DOHH2 (cell line): Measurements from ENCODE around the gene RHOU.

Experiments
- H3F3A ChIP-seq: fragments of 200-600 bp; sonication (generic), shearing (Covaris generic); 2 replicates; pipeline ENCODE4 v1.6.0; 2016; ENCODE audit warnings: antibody characterized with exemption, mild to moderate bottlenecking; ENCODE audit not compliant: control insufficient read depth, insufficient read depth
- H3K27ac ChIP-seq: fragments of 200-600 bp; sonication (generic); 2 replicates; pipeline ENCODE4 v1.5.1; 2014; ENCODE audit warnings: low read depth, mild to moderate bottlenecking, low read length, moderate library complexity
- H3K27me3 ChIP-seq: fragments of 200-600 bp; sonication (generic); 2 replicates; pipeline ENCODE4 v1.6.1; 2014; ENCODE audit warnings: mild to moderate bottlenecking, low read length, mixed read lengths; ENCODE audit not compliant: control insufficient read depth
- H3K36me3 ChIP-seq: fragments of 200-600 bp; sonication (generic); 2 replicates; pipeline ENCODE4 v1.6.1; 2014; ENCODE audit warnings: mild to moderate bottlenecking, low read length, moderate library complexity, mixed read lengths; ENCODE audit not compliant: control insufficient read depth
- H3K4me1 ChIP-seq: fragments of 200-600 bp; sonication (generic); 2 replicates; pipeline ENCODE4 v1.6.1; 2014; ENCODE audit warnings: mild to moderate bottlenecking, low read length, mixed read lengths; ENCODE audit not compliant: control insufficient read depth
- H3K4me2 ChIP-seq: fragments of 200-600 bp; sonication (generic); 2 replicates; pipeline ENCODE4 v1.6.0; 2014; ENCODE audit warnings: mild to moderate bottlenecking, low read length, moderate library complexity
- H3K4me3 ChIP-seq: fragments of 200-600 bp; sonication (generic); 2 replicates; pipeline ENCODE4 v1.5.1; 2014; ENCODE audit warnings: mild to moderate bottlenecking, low read length, mixed read lengths
- H3K79me2 ChIP-seq: fragments of 200-600 bp; sonication (generic); 2 replicates; pipeline ENCODE4 v1.6.1; 2014; ENCODE audit warnings: mild to moderate bottlenecking, low read length, mixed read lengths; ENCODE audit not compliant: control insufficient read depth
- H3K9me2 ChIP-seq: fragments of 200-600 bp; sonication (generic); replicated peaks from 2 replicates; pipeline ENCODE4 v1.6.1; 2014; ENCODE audit warnings: mild to moderate bottlenecking, low read length, mixed read lengths; ENCODE audit not compliant: control insufficient read depth
- H3K9me3 ChIP-seq: fragments of 200-600 bp; sonication (generic); 2 replicates; pipeline ENCODE4 v1.6.1; 2014; ENCODE audit warnings: antibody characterized with exemption, low read length, mixed read lengths; ENCODE audit not compliant: control insufficient read depth, insufficient read depth
- H4K20me1 ChIP-seq: fragments of 200-600 bp; sonication (generic); 2 replicates; pipeline ENCODE4 v1.6.0; 2014; ENCODE audit warnings: low read depth, mild to moderate bottlenecking, antibody characterized with exemption, low read length, moderate library complexity; ENCODE audit not compliant: control insufficient read depth, insufficient read depth
- EZH2phosphoT487 ChIP-seq: fragments of 200-600 bp; sonication (generic); IDR thresholded peaks from 2 replicates; pipeline ENCODE4 v1.6.1; 2017; ENCODE audit warnings: borderline replicate concordance, mild to moderate bottlenecking, antibody characterized with exemption, low read length, moderate library complexity, mixed read lengths
- TF ChIP-seq, protein P1 (sequence below): fragments of 200-600 bp; sonication (generic); IDR thresholded peaks from one replicate; pipeline ENCODE4 v1.5.1; 2014; ENCODE audit warnings: antibody characterized with exemption, mild to moderate bottlenecking, low read depth, low read length; ENCODE audit not compliant: poor library complexity, severe bottlenecking

Gene RHOU

DNA sequence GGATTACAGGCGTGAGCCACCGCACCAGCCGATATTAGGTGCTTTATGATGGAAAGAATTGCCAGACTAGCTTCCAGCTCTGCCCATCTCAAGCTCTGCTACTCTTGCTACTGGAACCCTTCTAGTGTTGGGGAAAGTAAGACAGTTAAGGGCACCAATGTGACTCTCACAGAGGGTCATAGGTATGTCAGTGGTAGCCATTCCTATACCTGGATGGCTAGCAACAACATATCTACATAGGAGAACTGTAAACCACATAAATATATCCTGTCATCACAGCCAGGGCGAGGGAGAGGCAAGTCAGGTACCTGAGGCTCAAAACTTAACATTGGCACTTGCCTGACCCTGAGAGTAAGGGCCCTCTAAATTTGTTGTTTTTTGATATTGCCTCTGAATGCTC is 1.7 kb upstream of the RHOU start:
- Histone ChIP-seq H3K4me1 (no peaks in the 10 kb centered on the region), H3K27ac (no peak overlapping the region), H3K79me2 (no peaks in the 10 kb centered on the region), H3K9me3 (no peaks in the 10 kb centered on the region), H3K27me3 (peaks cover 7% of the 10 kb centered on the region), H3K4me2 (no peak overlapping the region), H3K9me2 (no peaks in the 10 kb centered on the region), H4K20me1 (no peaks in the 10 kb centered on the region), H3F3A (no peaks in the 10 kb centered on the region), H3K36me3 (no peaks in the 10 kb centered on the region), H3K4me3 (no peak overlapping the region)
- no peak for TF ChIP-seq EZH2phosphoT487
- TF ChIP-seq, protein P1, sequence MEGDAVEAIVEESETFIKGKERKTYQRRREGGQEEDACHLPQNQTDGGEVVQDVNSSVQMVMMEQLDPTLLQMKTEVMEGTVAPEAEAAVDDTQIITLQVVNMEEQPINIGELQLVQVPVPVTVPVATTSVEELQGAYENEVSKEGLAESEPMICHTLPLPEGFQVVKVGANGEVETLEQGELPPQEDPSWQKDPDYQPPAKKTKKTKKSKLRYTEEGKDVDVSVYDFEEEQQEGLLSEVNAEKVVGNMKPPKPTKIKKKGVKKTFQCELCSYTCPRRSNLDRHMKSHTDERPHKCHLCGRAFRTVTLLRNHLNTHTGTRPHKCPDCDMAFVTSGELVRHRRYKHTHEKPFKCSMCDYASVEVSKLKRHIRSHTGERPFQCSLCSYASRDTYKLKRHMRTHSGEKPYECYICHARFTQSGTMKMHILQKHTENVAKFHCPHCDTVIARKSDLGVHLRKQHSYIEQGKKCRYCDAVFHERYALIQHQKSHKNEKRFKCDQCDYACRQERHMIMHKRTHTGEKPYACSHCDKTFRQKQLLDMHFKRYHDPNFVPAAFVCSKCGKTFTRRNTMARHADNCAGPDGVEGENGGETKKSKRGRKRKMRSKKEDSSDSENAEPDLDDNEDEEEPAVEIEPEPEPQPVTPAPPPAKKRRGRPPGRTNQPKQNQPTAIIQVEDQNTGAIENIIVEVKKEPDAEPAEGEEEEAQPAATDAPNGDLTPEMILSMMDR = no peak

DNA sequence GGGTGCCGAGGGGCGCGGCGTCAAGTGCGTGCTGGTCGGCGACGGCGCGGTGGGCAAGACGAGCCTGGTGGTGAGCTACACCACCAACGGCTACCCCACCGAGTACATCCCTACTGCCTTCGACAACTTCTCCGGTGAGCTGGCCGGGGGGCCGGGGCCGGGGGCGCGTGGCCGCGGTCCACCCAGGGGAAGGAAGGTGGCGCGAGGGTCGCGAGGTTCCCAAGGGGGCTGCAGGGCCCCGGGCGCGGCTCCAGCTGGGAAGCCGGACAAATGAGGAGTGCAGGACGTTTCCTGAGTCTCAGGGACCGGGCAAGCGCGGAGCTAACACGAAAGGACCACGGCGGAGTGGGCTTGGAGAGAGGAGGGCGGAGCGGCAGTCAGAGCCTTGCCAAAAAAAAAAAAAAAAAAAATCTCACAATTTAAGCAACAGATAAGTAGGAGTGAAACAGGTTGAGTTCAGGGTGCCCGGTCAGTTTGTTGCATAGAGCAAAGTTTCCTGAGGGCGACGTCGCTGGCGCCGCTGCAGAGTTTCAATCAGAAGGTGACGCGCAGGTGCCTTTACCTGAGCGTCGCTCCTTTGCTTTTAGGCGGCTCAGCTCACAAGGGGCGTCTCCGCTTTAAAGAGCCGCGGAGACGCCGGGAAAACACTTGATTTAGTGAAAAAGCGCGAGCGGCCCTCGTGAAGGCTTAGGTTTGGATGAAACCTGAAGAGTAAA is 750 bp downstream of the RHOU start:
- H3K4me3 ChIP-seq = no peak overlapping the region
- TF ChIP-seq EZH2phosphoT487 = no peak
- TF ChIP-seq, protein P1 = no peak
- H3F3A ChIP-seq = no peaks in the 10 kb centered on the region
- H4K20me1 ChIP-seq = no peaks in the 10 kb centered on the region
- H3K4me1 ChIP-seq = no peaks in the 10 kb centered on the region
- H3K36me3 ChIP-seq = no peaks in the 10 kb centered on the region
- H3K9me3 ChIP-seq = no peaks in the 10 kb centered on the region
- no peak overlapping the region for H3K27ac ChIP-seq
- no peaks in the 10 kb centered on the region for H3K9me2 ChIP-seq
- peaks cover 12% of the 10 kb centered on the region for H3K27me3 ChIP-seq
- no peaks in the 10 kb centered on the region for H3K79me2 ChIP-seq
- H3K4me2 ChIP-seq = no peak overlapping the region

DNA sequence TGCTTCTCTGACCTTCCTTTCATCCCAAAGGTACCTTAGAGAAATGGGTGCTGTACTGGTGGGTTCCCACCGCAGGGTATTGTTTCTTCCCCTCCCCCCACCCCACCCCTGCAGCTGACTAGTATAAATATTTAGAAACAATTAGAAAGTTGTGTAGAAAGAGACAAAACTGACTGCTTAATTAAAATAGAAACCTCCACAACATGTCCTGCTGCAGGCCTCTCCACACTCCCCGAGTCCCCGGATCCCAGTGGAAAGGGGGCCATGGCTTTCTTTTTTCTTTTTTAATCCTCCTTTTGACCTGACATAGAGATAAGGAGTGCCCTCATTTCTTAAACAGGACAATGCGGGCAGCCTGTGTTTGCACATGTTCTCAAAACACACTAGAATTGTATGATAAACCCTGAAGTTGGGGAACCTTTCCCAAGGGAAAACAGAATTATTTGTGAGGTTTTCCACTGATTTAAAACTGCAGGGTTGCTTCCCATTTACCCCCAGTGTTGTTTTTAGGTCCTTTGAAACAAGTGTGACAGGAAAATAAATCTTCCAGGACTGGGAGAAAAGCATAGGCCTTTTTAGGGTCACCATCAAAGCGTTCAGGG is 1.7 kb downstream of the RHOU start:
- Histone ChIP-seq H3K79me2 (no peaks in the 10 kb centered on the region), H3K9me2 (no peaks in the 10 kb centered on the region), H3K27ac (no peak overlapping the region), H3K4me3 (no peak overlapping the region), H3K4me2 (no peak overlapping the region), H3F3A (no peaks in the 10 kb centered on the region), H3K36me3 (no peaks in the 10 kb centered on the region), H3K9me3 (no peaks in the 10 kb centered on the region), H4K20me1 (no peaks in the 10 kb centered on the region), H3K27me3 (peaks cover 5% of the 10 kb centered on the region; the same call in 1 of the 2 replicates), H3K4me1 (no peaks in the 10 kb centered on the region)
- TF ChIP-seq, protein P1 = no peak
